Measurements from ENCODE around the gene HSF5. TPM values are rescaled to one million over a fixed set of nuclear protein-coding genes. Genes with fewer than 3 reads are reported as not detected.

Gene HSF5
- total and polyA plus RNA-seq, 2 donors (not counting 3 experiments of a cell fraction or from before 2014, with no cell fraction given): 0.03 TPM; not detected in 1

DNA sequence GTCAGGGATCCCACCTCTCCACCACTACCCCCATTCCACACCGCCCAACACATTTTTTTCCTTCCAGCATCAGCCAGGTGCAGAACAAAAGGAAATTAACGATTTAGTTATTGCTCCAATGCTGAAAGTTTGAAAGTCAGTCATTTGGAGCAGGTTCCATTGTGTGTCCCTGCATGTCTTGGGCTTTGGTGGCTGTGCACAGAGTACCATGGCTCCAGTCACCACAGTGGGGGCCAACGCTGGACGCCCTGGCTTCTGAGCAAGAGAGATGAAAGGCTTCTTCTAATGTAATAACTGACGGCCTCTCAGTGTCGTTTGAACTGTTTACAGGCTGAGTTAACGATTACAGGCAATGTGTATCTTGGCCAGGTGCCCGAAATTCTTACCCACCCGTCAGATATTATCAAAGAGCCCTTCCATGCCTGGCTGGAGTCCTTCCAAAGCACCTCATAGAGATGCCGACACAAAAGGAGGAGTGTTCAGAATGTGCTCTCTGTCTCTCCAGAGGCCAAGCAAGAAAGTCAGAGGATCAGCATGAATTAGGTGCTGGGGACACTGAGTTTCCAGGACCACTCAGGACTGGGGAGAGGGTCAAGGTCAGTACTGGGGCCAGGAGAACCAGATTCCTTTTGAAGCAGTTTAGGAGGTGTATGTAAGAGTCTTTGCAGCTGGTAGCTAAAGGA is 96.8 kb downstream of the HSF5 start:
- H3K9me1 ChIP-seq (replicated peaks; ENCODE audit: control insufficient read depth, extremely low read depth, insufficient read depth, low read length): no peaks in the 10 kb centered on the region
- no TSS peak for BruUV-seq (replicated peaks)
- H3K4me3 ChIP-seq (replicated peaks in 1 of 3; ENCODE audit: insufficient read depth in 1 of 3, low read depth in 1 of 3, low read length in 3 of 3): no peak overlapping the region
- DNase-seq (ENCODE audit: low read depth, low spot score) (peak; percentile 82), FAIRE-seq (peak; percentile 86)
- H3K27me3 ChIP-seq (ENCODE audit: control insufficient read depth in 2 of 2, insufficient read depth in 2 of 2, low read length in 2 of 2): peaks cover 10 to 39% of the 10 kb centered on the region in 2 experiments
- intact Hi-C loops (cut with micrococcal nuclease): loop anchor here (5.0 kb wide), 1 partner anchor 39 kb away; the partner anchor contains the start of gene SUPT4H1
- peak; percentile 77 for TF ChIP-seq GATA2 (IDR thresholded peaks at IDR 0.05; ENCODE audit: insufficient read depth, insufficient read length, low read depth, low read length)
- TF ChIP-seq, protein P1, sequence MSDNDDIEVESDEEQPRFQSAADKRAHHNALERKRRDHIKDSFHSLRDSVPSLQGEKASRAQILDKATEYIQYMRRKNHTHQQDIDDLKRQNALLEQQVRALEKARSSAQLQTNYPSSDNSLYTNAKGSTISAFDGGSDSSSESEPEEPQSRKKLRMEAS (IDR thresholded peaks at IDR 0.05; ENCODE audit: insufficient read depth, insufficient read length): no peak
- H2AFZ ChIP-seq (ENCODE audit: low read depth, low read length): no peak overlapping the region
- no peaks in the 10 kb centered on the region for H3K36me3 ChIP-seq (ENCODE audit: control insufficient read depth in 2 of 2, extremely low read depth in 1 of 2, insufficient read depth in 2 of 2, low read length in 2 of 2)
- peaks cover 7% of the 10 kb centered on the region for H3K4me1 ChIP-seq (ENCODE audit: control insufficient read depth, extremely low read depth, insufficient read depth, low read length)
- no peaks in the 10 kb centered on the region for H3K79me2 ChIP-seq (ENCODE audit: control insufficient read depth, insufficient read depth, low read length)
- H3K9ac ChIP-seq (replicated peaks; ENCODE audit: extremely low read depth, insufficient read depth, low read length): no peak overlapping the region
- H3K4me2 ChIP-seq (ENCODE audit: insufficient read depth, low read length): no peak overlapping the region
- no peak overlapping the region for H3K27ac ChIP-seq (ENCODE audit: insufficient read depth, low read depth, low read length)
- ChIA-PET CTCF (interaction anchor here (0.8 kb wide), 1 partner anchor 26 kb away, joined by 3 read pairs; the partner anchor contains the start of gene RNF43), POLR2A (no interaction called here)
- H4K20me1 ChIP-seq (replicated peaks; ENCODE audit: control insufficient read depth, extremely low read depth, insufficient read depth, low read length): no peaks in the 10 kb centered on the region
- dilution Hi-C loops (cut with MboI; ENCODE audit: extremely low pct_ligation_motif_present, low sequenced_read_pairs): no loop called here
- H3K9me3 ChIP-seq (replicated peaks; ENCODE audit: control insufficient read depth, insufficient read depth, low read length): no peaks in the 10 kb centered on the region

DNA sequence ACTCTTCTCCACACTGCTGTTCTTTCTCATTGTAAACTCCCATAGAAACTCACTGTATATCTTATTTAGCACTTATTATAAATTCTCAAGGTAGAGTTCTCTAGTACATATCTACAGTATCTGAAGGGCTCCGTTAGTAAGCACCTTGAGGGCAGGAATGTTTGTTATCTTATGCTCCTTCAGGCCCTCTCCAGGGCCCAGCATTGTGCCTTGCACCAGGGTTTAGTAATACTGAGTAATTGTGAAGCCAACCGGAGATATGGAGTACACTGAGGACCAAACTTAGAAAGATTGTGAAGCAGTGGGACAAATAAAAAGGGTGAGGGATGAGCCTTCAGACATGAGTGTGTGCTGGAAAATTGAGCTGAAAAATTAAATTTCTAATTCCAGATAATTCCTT is 97.3 kb downstream of the HSF5 start:
- Histone ChIP-seq H4K20me1 (replicated peaks; ENCODE audit: control insufficient read depth, extremely low read depth, insufficient read depth, low read length) (no peaks in the 10 kb centered on the region), H2AFZ (ENCODE audit: low read depth, low read length) (no peak overlapping the region), H3K27ac (ENCODE audit: insufficient read depth, low read depth, low read length) (no peak overlapping the region), H3K4me3 (replicated peaks in 1 of 3; ENCODE audit: insufficient read depth in 1 of 3, low read depth in 1 of 3, low read length in 3 of 3) (no peak overlapping the region), H3K79me2 (ENCODE audit: control insufficient read depth, insufficient read depth, low read length) (no peaks in the 10 kb centered on the region), H3K36me3 (ENCODE audit: control insufficient read depth in 2 of 2, extremely low read depth in 1 of 2, insufficient read depth in 2 of 2, low read length in 2 of 2) (no peaks in the 10 kb centered on the region), H3K9me1 (replicated peaks; ENCODE audit: control insufficient read depth, extremely low read depth, insufficient read depth, low read length) (no peaks in the 10 kb centered on the region), H3K9ac (replicated peaks; ENCODE audit: extremely low read depth, insufficient read depth, low read length) (no peak overlapping the region), H3K4me1 (ENCODE audit: control insufficient read depth, extremely low read depth, insufficient read depth, low read length) (peaks cover 7% of the 10 kb centered on the region), H3K9me3 (replicated peaks; ENCODE audit: control insufficient read depth, insufficient read depth, low read length) (no peaks in the 10 kb centered on the region), H3K27me3 (ENCODE audit: control insufficient read depth in 2 of 2, insufficient read depth in 2 of 2, low read length in 2 of 2) (peaks cover 10 to 37% of the 10 kb centered on the region in 2 experiments), H3K4me2 (ENCODE audit: insufficient read depth, low read length) (no peak overlapping the region)
- intact Hi-C loops (cut with micrococcal nuclease) (loop anchor here (5.0 kb wide), 1 partner anchor 39 kb away; the partner anchor contains the start of gene SUPT4H1), dilution Hi-C loops (cut with MboI; ENCODE audit: extremely low pct_ligation_motif_present, low sequenced_read_pairs) (no loop called here)
- FAIRE-seq (no peak), DNase-seq (ENCODE audit: low read depth, low spot score) (no peak)
- BruUV-seq (replicated peaks): no TSS peak
- TF ChIP-seq JUN (IDR thresholded peaks at IDR 0.05; ENCODE audit: borderline replicate concordance, insufficient read depth, insufficient read length, low read depth) (no peak), POLR2A (IDR thresholded peaks at IDR 0.05; ENCODE audit: low read depth, low read length) (no peak)
- CTCF ChIA-PET: interaction anchor here (1.1 to 1.6 kb wide), 2 partner anchors 22 to 27 kb away, joined by 3 read pairs; no protein-coding TSS in a partner anchor
- POLR2A ChIA-PET: no interaction called here
